ENCODE results near the gene CNTD1. TPM values are rescaled to one million over a fixed set of nuclear protein-coding genes. Genes with fewer than 3 reads are reported as not detected.

Gene CNTD1
- total RNA-seq, 3 donors from 2014 or later (not counting 1 experiment from before 2014, with no cell fraction given), result not detected

DNA sequence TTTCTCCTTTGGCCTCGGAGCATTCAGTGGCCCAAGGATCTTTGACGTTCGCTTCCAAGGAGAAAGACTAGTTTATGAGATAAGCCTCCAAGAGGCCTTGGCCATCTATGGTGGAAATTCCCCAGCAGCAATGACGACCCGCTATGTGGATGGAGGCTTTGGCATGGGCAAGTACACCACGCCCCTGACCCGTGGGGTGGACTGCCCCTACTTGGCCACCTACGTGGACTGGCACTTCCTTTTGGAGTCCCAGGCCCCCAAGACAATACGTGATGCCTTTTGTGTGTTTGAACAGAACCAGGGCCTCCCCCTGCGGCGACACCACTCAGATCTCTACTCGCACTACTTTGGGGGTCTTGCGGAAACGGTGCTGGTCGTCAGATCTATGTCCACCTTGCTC lies 53.7 kb downstream of the CNTD1 start:
- no peaks in the 10 kb centered on the region for H3K9me3 Mint-ChIP-seq
- no peak overlapping the region for H3K4me3 Mint-ChIP-seq
- Histone ChIP-seq H3K27ac (ENCODE audit: low read length) (no peak overlapping the region), H3K9me3 (ENCODE audit: control insufficient read depth, insufficient read depth, low read length) (no peaks in the 10 kb centered on the region), H3K36me3 (ENCODE audit: control insufficient read depth, insufficient read depth, low read length) (no peaks in the 10 kb centered on the region), H3K4me1 (ENCODE audit: control insufficient read depth, insufficient read depth, low read length) (no peaks in the 10 kb centered on the region), H3K27me3 (ENCODE audit: control insufficient read depth, insufficient read depth, low read length) (no peaks in the 10 kb centered on the region), H3K4me3 (ENCODE audit: low read length) (no peak overlapping the region)
- H3K4me1 Mint-ChIP-seq, result no peaks in the 10 kb centered on the region
- H3K27ac Mint-ChIP-seq, result no peak overlapping the region
- intact Hi-C loops (cut with micrococcal nuclease), result no loop called here
- WGBS (ENCODE audit: insufficient coverage), result 89% methylated on average over 15 of the region's 15 CpGs
- ATAC-seq, result no peak
- no peaks in the 10 kb centered on the region for H3K36me3 Mint-ChIP-seq
- TF ChIP-seq, protein P1, sequence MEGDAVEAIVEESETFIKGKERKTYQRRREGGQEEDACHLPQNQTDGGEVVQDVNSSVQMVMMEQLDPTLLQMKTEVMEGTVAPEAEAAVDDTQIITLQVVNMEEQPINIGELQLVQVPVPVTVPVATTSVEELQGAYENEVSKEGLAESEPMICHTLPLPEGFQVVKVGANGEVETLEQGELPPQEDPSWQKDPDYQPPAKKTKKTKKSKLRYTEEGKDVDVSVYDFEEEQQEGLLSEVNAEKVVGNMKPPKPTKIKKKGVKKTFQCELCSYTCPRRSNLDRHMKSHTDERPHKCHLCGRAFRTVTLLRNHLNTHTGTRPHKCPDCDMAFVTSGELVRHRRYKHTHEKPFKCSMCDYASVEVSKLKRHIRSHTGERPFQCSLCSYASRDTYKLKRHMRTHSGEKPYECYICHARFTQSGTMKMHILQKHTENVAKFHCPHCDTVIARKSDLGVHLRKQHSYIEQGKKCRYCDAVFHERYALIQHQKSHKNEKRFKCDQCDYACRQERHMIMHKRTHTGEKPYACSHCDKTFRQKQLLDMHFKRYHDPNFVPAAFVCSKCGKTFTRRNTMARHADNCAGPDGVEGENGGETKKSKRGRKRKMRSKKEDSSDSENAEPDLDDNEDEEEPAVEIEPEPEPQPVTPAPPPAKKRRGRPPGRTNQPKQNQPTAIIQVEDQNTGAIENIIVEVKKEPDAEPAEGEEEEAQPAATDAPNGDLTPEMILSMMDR (IDR thresholded peaks at IDR 0.05), result no peak
- DNase-seq, result no peak
- peaks cover 0 to 3% of the 10 kb centered on the region in 2 donors for H3K27me3 Mint-ChIP-seq (ENCODE audit: low read depth in 2 of 2)

DNA sequence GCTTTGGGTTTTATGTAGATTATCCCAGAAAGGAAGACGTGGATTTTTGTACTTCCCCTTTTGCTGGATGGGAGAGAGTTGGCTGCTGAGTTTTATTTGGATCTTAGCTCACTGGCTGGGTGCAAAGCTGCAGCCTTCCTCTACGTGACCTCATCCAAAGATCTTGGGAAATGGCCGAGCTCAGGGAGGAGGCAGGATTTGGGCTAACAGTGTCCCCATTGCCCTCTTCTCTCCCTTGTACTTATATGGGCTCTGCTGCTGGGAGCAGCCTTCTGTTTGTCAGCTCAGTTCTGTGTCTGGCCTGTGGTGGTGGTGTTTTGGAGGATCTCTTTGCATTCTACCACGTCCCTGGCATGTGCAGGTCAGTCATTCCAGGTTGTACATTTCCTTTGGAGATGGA lies 54.3 kb downstream of the CNTD1 start:
- Mint-ChIP-seq H3K27ac (no peak overlapping the region), H3K36me3 (no peaks in the 10 kb centered on the region), H3K27me3 (ENCODE audit: low read depth in 2 of 2) (peaks cover 0 to 3% of the 10 kb centered on the region in 2 donors), H3K4me3 (no peak overlapping the region), H3K4me1 (no peaks in the 10 kb centered on the region), H3K9me3 (no peaks in the 10 kb centered on the region)
- intact Hi-C loops (cut with micrococcal nuclease), result no loop called here
- ATAC-seq (no peak), DNase-seq (no peak)
- Histone ChIP-seq H3K4me3 (ENCODE audit: low read length) (no peak overlapping the region), H3K9me3 (ENCODE audit: control insufficient read depth, insufficient read depth, low read length) (no peaks in the 10 kb centered on the region), H3K27ac (ENCODE audit: low read length) (no peak overlapping the region), H3K36me3 (ENCODE audit: control insufficient read depth, insufficient read depth, low read length) (no peaks in the 10 kb centered on the region), H3K4me1 (ENCODE audit: control insufficient read depth, insufficient read depth, low read length) (no peaks in the 10 kb centered on the region), H3K27me3 (ENCODE audit: control insufficient read depth, insufficient read depth, low read length) (no peaks in the 10 kb centered on the region)
- 63% methylated on average over 4 of the region's 4 CpGs for WGBS (ENCODE audit: insufficient coverage)
- TF ChIP-seq, protein P1 (IDR thresholded peaks at IDR 0.05), result no peak

DNA sequence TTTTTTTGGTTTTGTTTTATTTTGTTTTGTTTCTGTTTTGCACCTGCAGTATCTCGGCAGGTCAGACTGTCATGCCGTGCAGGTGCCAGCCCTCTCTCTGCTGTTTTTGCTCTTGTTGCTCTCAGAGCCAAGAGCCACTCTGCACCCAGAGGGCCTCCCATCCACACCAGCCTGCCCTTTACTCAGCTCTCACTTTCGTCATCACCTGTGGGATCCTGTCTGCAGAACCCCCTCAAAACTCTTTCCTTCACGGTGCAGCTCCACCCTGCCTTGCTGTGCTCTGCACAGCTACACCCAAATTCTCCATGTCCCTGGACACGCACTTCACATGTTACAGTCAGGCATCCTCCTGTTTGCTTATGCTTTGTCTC lies 54.9 kb downstream of the CNTD1 start:
- H3K27ac ChIP-seq (ENCODE audit: low read length), result no peak overlapping the region
- Mint-ChIP-seq H3K27me3 (ENCODE audit: low read depth in 2 of 2) (peaks cover 0 to 3% of the 10 kb centered on the region in 2 donors), H3K27ac (no peak overlapping the region), H3K36me3 (no peaks in the 10 kb centered on the region), H3K9me3 (no peaks in the 10 kb centered on the region), H3K4me1 (no peaks in the 10 kb centered on the region), H3K4me3 (no peak overlapping the region)
- no peak for DNase-seq
- 84% methylated on average over 5 of the region's 5 CpGs for WGBS (ENCODE audit: insufficient coverage)
- no peaks in the 10 kb centered on the region for H3K9me3 ChIP-seq (ENCODE audit: control insufficient read depth, insufficient read depth, low read length)
- no peak for ATAC-seq
- no peaks in the 10 kb centered on the region for H3K4me1 ChIP-seq (ENCODE audit: control insufficient read depth, insufficient read depth, low read length)
- no peaks in the 10 kb centered on the region for H3K36me3 ChIP-seq (ENCODE audit: control insufficient read depth, insufficient read depth, low read length)
- intact Hi-C loops (cut with micrococcal nuclease), result no loop called here
- TF ChIP-seq, protein P1 (IDR thresholded peaks at IDR 0.05), result no peak
- H3K27me3 ChIP-seq (ENCODE audit: control insufficient read depth, insufficient read depth, low read length), result no peaks in the 10 kb centered on the region
- no peak overlapping the region for H3K4me3 ChIP-seq (ENCODE audit: low read length)

DNA sequence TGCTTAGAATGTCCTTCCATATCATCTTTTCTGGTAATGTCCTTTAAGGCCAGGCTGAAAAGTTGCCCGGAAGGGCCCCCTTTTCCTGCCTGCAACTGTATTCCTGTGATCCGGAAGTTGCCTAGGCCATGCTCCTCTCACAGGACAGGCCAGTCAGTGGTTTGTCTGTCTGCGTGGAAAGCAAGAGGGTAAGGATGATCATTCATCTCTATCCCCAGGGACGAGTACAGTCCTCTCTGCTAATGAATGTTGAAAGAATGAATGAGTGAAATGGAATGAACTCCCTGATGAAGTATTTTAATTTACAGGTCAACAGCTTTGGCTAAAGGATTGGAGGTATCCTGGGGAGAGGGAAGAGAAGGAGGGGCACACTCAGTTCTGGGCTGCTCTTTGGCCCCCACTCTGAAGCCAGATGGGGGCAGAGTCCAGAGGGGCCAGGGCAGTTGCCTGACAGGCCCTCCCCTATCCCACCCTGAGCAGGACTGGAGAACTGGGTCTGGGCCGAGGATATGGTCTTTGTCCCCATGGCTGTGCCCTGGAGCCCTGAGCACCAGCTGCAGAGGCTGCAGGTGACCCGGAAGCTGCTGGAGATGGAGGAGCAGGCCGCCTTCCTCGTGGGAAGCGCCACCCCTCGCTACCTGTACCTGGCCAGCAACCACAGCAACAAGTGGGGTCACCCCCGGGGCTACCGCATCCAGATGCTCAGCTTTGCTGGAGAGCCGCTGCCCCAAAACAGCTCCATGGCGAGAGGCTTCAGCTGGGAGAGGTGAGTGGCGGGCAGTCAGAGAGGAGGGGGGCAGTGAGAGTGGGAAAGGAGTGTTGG lies 55.5 kb downstream of the CNTD1 start:
- no peak overlapping the region for H3K27ac Mint-ChIP-seq
- H3K9me3 Mint-ChIP-seq, result no peaks in the 10 kb centered on the region
- H3K4me1 Mint-ChIP-seq, result no peaks in the 10 kb centered on the region
- Histone ChIP-seq H3K4me1 (ENCODE audit: control insufficient read depth, insufficient read depth, low read length) (no peaks in the 10 kb centered on the region), H3K4me3 (ENCODE audit: low read length) (no peak overlapping the region), H3K9me3 (ENCODE audit: control insufficient read depth, insufficient read depth, low read length) (no peaks in the 10 kb centered on the region), H3K36me3 (ENCODE audit: control insufficient read depth, insufficient read depth, low read length) (no peaks in the 10 kb centered on the region), H3K27ac (ENCODE audit: low read length) (no peak overlapping the region), H3K27me3 (ENCODE audit: control insufficient read depth, insufficient read depth, low read length) (no peaks in the 10 kb centered on the region)
- peaks cover 0 to 3% of the 10 kb centered on the region in 2 donors for H3K27me3 Mint-ChIP-seq (ENCODE audit: low read depth in 2 of 2)
- DNase-seq, result no peak
- no peaks in the 10 kb centered on the region for H3K36me3 Mint-ChIP-seq
- no peak for ATAC-seq
- H3K4me3 Mint-ChIP-seq, result no peak overlapping the region
- WGBS (ENCODE audit: insufficient coverage), result 93% methylated on average over 15 of the region's 15 CpGs
- intact Hi-C loops (cut with micrococcal nuclease), result no loop called here
- TF ChIP-seq, protein P1 (IDR thresholded peaks at IDR 0.05), result no peak
